WTC11 (cell line): ENCODE results near the gene PRRT4. TPM values are rescaled to one million over a fixed set of nuclear protein-coding genes. Genes with fewer than 3 reads are reported as not detected.
A peak's percentile ranks its signal among the peaks of the same experiment; 100 is the strongest.

Experiments
- ATAC-seq: fragments of 200-7000 bp; cut with Tn5 transposase; 2 replicates; pipeline ENCODE4 v1.10.0; 2021; ENCODE audit warnings: mild to moderate bottlenecking, moderate library complexity
- CTCF ChIA-PET: fragments of 300-600 bp; sonication (Branson Sonifier 250); formaldehyde crosslinking; loops from one replicate; lab custom pipeline; 2021; ENCODE audit warnings: antibody characterized with exemption; lab: Charles Lee
- POLR2A ChIA-PET: fragments of 350-600 bp; sonication (Branson Sonifier 250); formaldehyde crosslinking; loops from one replicate; lab custom pipeline; 2021; ENCODE audit warnings: antibody characterized with exemption; lab: Charles Lee
- DNase-seq: peaks from one replicate; pipeline ENCODE4 v3.0.0; 2021; ENCODE audit warnings: low spot score
- H3K27ac Mint-ChIP-seq: 2 replicates; pipeline ENCODE4 v1.8.0; 2021; ENCODE audit warnings: mixed read lengths
- H3K27me3 Mint-ChIP-seq: 2 replicates; pipeline ENCODE4 v1.8.0; 2021; ENCODE audit warnings: low read depth, mild to moderate bottlenecking, moderate library complexity, mixed read lengths
- H3K36me3 Mint-ChIP-seq: 2 replicates; pipeline ENCODE4 v1.8.0; 2021; ENCODE audit warnings: mixed read lengths
- H3K4me1 Mint-ChIP-seq: 2 replicates; pipeline ENCODE4 v1.8.0; 2022; ENCODE audit warnings: mixed read lengths
- H3K4me3 Mint-ChIP-seq: 2 replicates; pipeline ENCODE4 v1.8.0; 2021; ENCODE audit warnings: mild to moderate bottlenecking, moderate library complexity, mixed read lengths
- H3K9me3 Mint-ChIP-seq: 2 replicates; pipeline ENCODE4 v1.8.0; 2021; ENCODE audit warnings: mixed read lengths
- ARID4B ChIP-seq: sonication (generic); formaldehyde crosslinking; IDR thresholded peaks from 2 replicates; pipeline ENCODE4 v1.8.0; 2023; ENCODE audit warnings: missing genetic modification reagents, mild to moderate bottlenecking, borderline replicate concordance
- CBFB ChIP-seq: sonication (generic); formaldehyde crosslinking; IDR thresholded peaks from 2 replicates; pipeline ENCODE4 v1.8.1; 2022; ENCODE audit warnings: mild to moderate bottlenecking, low read depth, missing genetic modification reagents
- CTCF ChIP-seq: fragments of 200-600 bp; IDR thresholded peaks from 2 replicates; pipeline ENCODE4 v1.8.0; 2022; ENCODE audit warnings: antibody characterized with exemption
- GRHL2 ChIP-seq: fragments of 250-450 bp; sonication (Bioruptor Pico); IDR thresholded peaks from 2 replicates; pipeline ENCODE4 v1.8.0; 2022; ENCODE audit warnings: mild to moderate bottlenecking, moderate library complexity; ENCODE audit not compliant: insufficient replicate concordance, severe bottlenecking
- MYBL2 ChIP-seq: sonication (generic); formaldehyde crosslinking; IDR thresholded peaks from 2 replicates; pipeline ENCODE4 v1.8.1; 2023; ENCODE audit warnings: mild to moderate bottlenecking, moderate library complexity, missing genetic modification reagents
- NFYB ChIP-seq: sonication (generic); formaldehyde crosslinking; conservative IDR thresholded peaks from 2 replicates; pipeline ENCODE4 v1.8.0; 2022; ENCODE audit warnings: low read depth, missing genetic modification reagents
- RELA ChIP-seq: sonication (generic); formaldehyde crosslinking; IDR thresholded peaks from 2 replicates; pipeline ENCODE4 v1.8.1; 2022; ENCODE audit warnings: missing genetic modification reagents, mild to moderate bottlenecking, borderline replicate concordance
- SMAD3 ChIP-seq: sonication (generic); formaldehyde crosslinking; IDR thresholded peaks from 2 replicates; pipeline ENCODE4 v1.8.0; 2022; ENCODE audit warnings: missing genetic modification reagents, mild to moderate bottlenecking, borderline replicate concordance
- SMAD4 ChIP-seq: sonication (generic); formaldehyde crosslinking; IDR thresholded peaks from 2 replicates; pipeline ENCODE4 v1.8.0; 2022; ENCODE audit warnings: mild to moderate bottlenecking, missing genetic modification reagents
- STAT6 ChIP-seq: sonication (generic); formaldehyde crosslinking; conservative IDR thresholded peaks from 2 replicates; pipeline ENCODE4 v1.8.1; 2023; ENCODE audit warnings: mild to moderate bottlenecking, low read depth, missing genetic modification reagents, moderate library complexity
- ZNF219 ChIP-seq: sonication (generic); formaldehyde crosslinking; IDR thresholded peaks from 2 replicates; pipeline ENCODE4 v1.8.0; 2023; ENCODE audit warnings: missing genetic modification reagents, mild to moderate bottlenecking, borderline replicate concordance
- total RNA-seq: library from RNA; stranded (reverse); gene quantifications from 3 replicates; pipeline ENCODE4 v1.2.3, GENCODE V29; 2021
- TF ChIP-seq, protein P1 (sequence below): sonication (generic); formaldehyde crosslinking; IDR thresholded peaks from 2 replicates; pipeline ENCODE4 v1.8.0; 2023; ENCODE audit warnings: missing genetic modification reagents
- TF ChIP-seq, protein P2 (sequence below): sonication (generic); formaldehyde crosslinking; IDR thresholded peaks from 2 replicates; pipeline ENCODE4 v1.8.0; 2022; ENCODE audit warnings: mild to moderate bottlenecking, missing genetic modification reagents

PRRT4 gene
- total RNA-seq, 1 experiment from 2014 or later = 1.2 TPM

- no peak for ATAC-seq
- H3K36me3 Mint-ChIP-seq = peaks cover 8% of the 10 kb centered on the region
- no peak overlapping the region for H3K27ac Mint-ChIP-seq
- H3K4me1 Mint-ChIP-seq = peaks cover 10% of the 10 kb centered on the region
- peaks cover 9% of the 10 kb centered on the region for H3K27me3 Mint-ChIP-seq
- no peak overlapping the region for H3K4me3 Mint-ChIP-seq
- no peak for TF ChIP-seq RELA
- TF ChIP-seq MYBL2 (CRISPR knock-in tag) = no peak
- no peak for TF ChIP-seq CBFB (CRISPR knock-in tag)
- TF ChIP-seq, protein P1, sequence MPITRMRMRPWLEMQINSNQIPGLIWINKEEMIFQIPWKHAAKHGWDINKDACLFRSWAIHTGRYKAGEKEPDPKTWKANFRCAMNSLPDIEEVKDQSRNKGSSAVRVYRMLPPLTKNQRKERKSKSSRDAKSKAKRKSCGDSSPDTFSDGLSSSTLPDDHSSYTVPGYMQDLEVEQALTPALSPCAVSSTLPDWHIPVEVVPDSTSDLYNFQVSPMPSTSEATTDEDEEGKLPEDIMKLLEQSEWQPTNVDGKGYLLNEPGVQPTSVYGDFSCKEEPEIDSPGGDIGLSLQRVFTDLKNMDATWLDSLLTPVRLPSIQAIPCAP (CRISPR knock-in tag) = no peak
- TF ChIP-seq, protein P2, sequence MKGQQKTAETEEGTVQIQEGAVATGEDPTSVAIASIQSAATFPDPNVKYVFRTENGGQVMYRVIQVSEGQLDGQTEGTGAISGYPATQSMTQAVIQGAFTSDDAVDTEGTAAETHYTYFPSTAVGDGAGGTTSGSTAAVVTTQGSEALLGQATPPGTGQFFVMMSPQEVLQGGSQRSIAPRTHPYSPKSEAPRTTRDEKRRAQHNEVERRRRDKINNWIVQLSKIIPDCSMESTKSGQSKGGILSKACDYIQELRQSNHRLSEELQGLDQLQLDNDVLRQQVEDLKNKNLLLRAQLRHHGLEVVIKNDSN (CRISPR knock-in tag) = no peak
- no peak for TF ChIP-seq STAT6 (CRISPR knock-in tag)
- no peak for TF ChIP-seq SMAD4 (CRISPR knock-in tag)
- no peak for TF ChIP-seq GRHL2 (CRISPR knock-in tag)
- CTCF ChIA-PET = interaction anchor here (0.6 to 1.7 kb wide), 6 partner anchors 8 to 26 kb away, joined by 3 to 7 read pairs (median 4); no protein-coding TSS in a partner anchor
- POLR2A ChIA-PET = no interaction called here
- no peak for DNase-seq
- H3K9me3 Mint-ChIP-seq = no peaks in the 10 kb centered on the region
Observed at GRCh38 chr7:128399991-128400390, 38.5 kb upstream of the PRRT4 start.

DNA sequence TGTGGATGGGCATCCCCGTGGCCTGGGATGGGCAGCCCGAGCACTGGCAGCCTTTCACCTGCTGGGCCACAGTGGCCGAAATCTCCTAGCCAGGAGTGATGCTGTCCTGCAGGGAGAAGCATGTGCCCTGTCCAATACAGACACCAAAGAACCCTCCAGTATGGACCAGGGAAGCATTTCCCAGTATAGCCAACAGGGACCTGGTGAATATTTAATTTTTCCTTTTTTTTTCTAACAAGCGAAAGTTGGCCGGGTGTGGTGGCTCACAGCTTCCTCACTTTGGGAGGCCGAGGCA, 37.3 kb upstream of the PRRT4 start:
- ChIA-PET CTCF (interaction anchor here (1.0 to 2.1 kb wide), 6 partner anchors 9 to 51 kb away, joined by 3 to 13 read pairs (median 4); no protein-coding TSS in a partner anchor), POLR2A (no interaction called here)
- Mint-ChIP-seq H3K27me3 (no peaks in the 10 kb centered on the region), H3K36me3 (peaks cover 8% of the 10 kb centered on the region), H3K4me1 (no peaks in the 10 kb centered on the region), H3K4me3 (no peak overlapping the region), H3K27ac (no peak overlapping the region), H3K9me3 (no peaks in the 10 kb centered on the region)
- DNase-seq (no peak), ATAC-seq (peak; percentile 61)
- TF ChIP-seq NFYB (0 out of 2 replicates have a peak, but pooled peaks have one; percentile 12), SMAD3 (no peak)

GRCh38 chr7:128398016-128398840, 36.7 kb upstream of the PRRT4 start:
- CTCF ChIA-PET = interaction anchor here (0.6 to 2.1 kb wide), 11 partner anchors 9 to 268 kb away, joined by 3 to 13 read pairs (median 3); partner anchors contain the start of gene RBM28
- POLR2A ChIA-PET = no interaction called here
- H3K4me3 Mint-ChIP-seq = no peak overlapping the region
- DNase-seq (peak; percentile 84), ATAC-seq (peak; percentile 90)
- peaks cover 8% of the 10 kb centered on the region for H3K36me3 Mint-ChIP-seq
- no peak overlapping the region for H3K27ac Mint-ChIP-seq
- TF ChIP-seq ZNF219 (CRISPR knock-in tag) = no peak
- TF ChIP-seq GRHL2 (CRISPR knock-in tag) = no peak
- TF ChIP-seq ARID4B (CRISPR knock-in tag) = no peak
- TF ChIP-seq CTCF = peak; percentile 88
- H3K27me3 Mint-ChIP-seq = no peaks in the 10 kb centered on the region
- H3K4me1 Mint-ChIP-seq = no peaks in the 10 kb centered on the region
- no peaks in the 10 kb centered on the region for H3K9me3 Mint-ChIP-seq
